HCT116 (cell line): Measurements from ENCODE around the gene RDH8. TPM values are rescaled to one million over a fixed set of nuclear protein-coding genes. Genes with fewer than 3 reads are reported as not detected.

Experiments
- ATAC-seq: fragments of 200-7000 bp; cut with Tn5 transposase; 2 replicates; pipeline ENCODE4 v1.9.1; 2020; ENCODE audit warnings: mild to moderate bottlenecking, moderate library complexity
- BruUV-seq: library from RNA; stranded (reverse); fragments of 400-500 nt; replicated peaks from 2 replicates; lab custom pipeline; 2021; lab: Mats Ljungman, UMichigan
- CTCF ChIA-PET: fragments of 300-600 bp; sonication (Branson Sonifier 250); formaldehyde crosslinking; loops from one replicate; lab custom pipeline; 2021; ENCODE audit warnings: antibody characterized with exemption; lab: Charles Lee
- POLR2A ChIA-PET: fragments of 300-600, 350-600 bp; sonication (Branson Sonifier 250); formaldehyde crosslinking; loops from one replicate; lab custom pipeline; 2021; ENCODE audit warnings: antibody characterized with exemption; lab: Charles Lee
- RAD21 ChIA-PET, 2 experiments: fragments of 300-600 bp; sonication (Branson Sonifier 250); formaldehyde crosslinking; loops; one replicate each; lab custom pipeline; 2023; ENCODE audit warnings: low total read pairs in 2 of 2; ENCODE audit not compliant: uncharacterized antibody in 2 of 2, unreplicated experiment in 2 of 2, low non-redundant PET in 1 of 2; lab: Charles Lee
- DNase-seq: peaks from one replicate; pipeline ENCODE4 v3.0.0-alpha.2; 2010; ENCODE audit warnings: low read depth, low spot score
- H2AFZ ChIP-seq: fragments of 200-600 bp; shearing (Covaris generic), sonication (generic); 2 replicates; pipeline ENCODE4 v1.6.1; 2017; ENCODE audit warnings: low read depth, mixed run types, mixed read lengths, antibody characterized with exemption, low read length; ENCODE audit not compliant: poor library complexity, severe bottlenecking
- H3K27ac ChIP-seq: 2 replicates; pipeline ENCODE4 v1.5.1; 2012; ENCODE audit warnings: low read depth, low read length
- H3K27me3 ChIP-seq: fragments of 200-600 bp; sonication (generic); 2 replicates; pipeline ENCODE4 v1.6.1; 2016; ENCODE audit warnings: mixed run types, low read length, mixed read lengths; ENCODE audit not compliant: insufficient read depth
- H3K36me3 ChIP-seq, 2 experiments: fragments of 200-500 bp in 1 of 2; fragments of 200-600 bp in 1 of 2; sonication (Bioruptor generic) in 1 of 2; sonication (generic) in 1 of 2; 2 replicates each; pipeline versions ENCODE4 v1.5.1 to v1.6.1; 2014 to 2016; ENCODE audit warnings: low read length in 2 of 2, inconsistent platforms in 1 of 2, mixed read lengths in 1 of 2, mixed run types in 1 of 2; ENCODE audit not compliant: insufficient read depth in 2 of 2, control insufficient read depth in 1 of 2
- H3K4me1 ChIP-seq, 2 experiments: fragments of 200-600 bp in 1 of 2; sonication (generic) in 1 of 2; 2 replicates each; pipeline versions ENCODE4 v1.5.1 to v1.6.1; 2012 to 2017; ENCODE audit warnings: low read length in 2 of 2, inconsistent platforms in 1 of 2, mild to moderate bottlenecking in 1 of 2, mixed read lengths in 1 of 2, mixed run types in 1 of 2, moderate library complexity in 1 of 2; ENCODE audit not compliant: insufficient read depth in 2 of 2, control insufficient read depth in 1 of 2
- H3K4me2 ChIP-seq: fragments of 200-600 bp; sonication (generic); 2 replicates; pipeline ENCODE4 v1.6.1; 2017; ENCODE audit warnings: mixed run types, low read length, mixed read lengths
- H3K4me3 ChIP-seq, 2 experiments: fragments of 200-600 bp in 1 of 2; sonication (generic) in 1 of 2; replicated peaks in 1 of 2; 2 replicates each; pipeline ENCODE4 v1.5.1; 2011 to 2016; ENCODE audit warnings: low read length in 2 of 2, control low read depth in 1 of 2, low read depth in 1 of 2, mild to moderate bottlenecking in 1 of 2, mixed read lengths in 1 of 2, mixed run types in 1 of 2
- H3K79me2 ChIP-seq: fragments of 200-600 bp; sonication (generic); 2 replicates; pipeline ENCODE4 v1.6.1; 2017; ENCODE audit warnings: mild to moderate bottlenecking, mixed run types, low read length, moderate library complexity, mixed read lengths; ENCODE audit not compliant: insufficient read depth
- H3K9ac ChIP-seq: fragments of 200-600 bp; sonication (generic); 2 replicates; pipeline ENCODE4 v1.6.1; 2016; ENCODE audit warnings: low read length, mixed read lengths
- H3K9me2 ChIP-seq: fragments of 200-600 bp; sonication (generic), shearing (Covaris generic); 2 replicates; pipeline ENCODE4 v1.6.1; 2017; ENCODE audit warnings: mixed run types, mild to moderate bottlenecking, moderate library complexity; ENCODE audit not compliant: insufficient read depth
- H3K9me3 ChIP-seq, 2 experiments: fragments of 200-500 bp in 1 of 2; fragments of 200-600 bp in 1 of 2; sonication (Bioruptor generic) in 1 of 2; sonication (generic) in 1 of 2; 2 replicates each; pipeline ENCODE4 v1.6.1; 2014 to 2017; ENCODE audit warnings: low read length in 2 of 2, mixed read lengths in 2 of 2, inconsistent platforms in 1 of 2, low read depth in 1 of 2, mild to moderate bottlenecking in 1 of 2, mixed run types in 1 of 2, moderate library complexity in 1 of 2; ENCODE audit not compliant: control insufficient read depth in 1 of 2, insufficient read depth in 1 of 2
- H4K20me1 ChIP-seq: fragments of 200-600 bp; sonication (generic), shearing (Covaris generic); 2 replicates; pipeline ENCODE4 v1.6.1; 2017; ENCODE audit warnings: mixed run types, mild to moderate bottlenecking, moderate library complexity; ENCODE audit not compliant: insufficient read depth
- CEBPB ChIP-seq: IDR thresholded peaks from 2 replicates; pipeline ENCODE4 v1.6.1; 2012; ENCODE audit warnings: low read depth
- ELF1 ChIP-seq: IDR thresholded peaks from 2 replicates; pipeline ENCODE4 v1.6.1; 2012; ENCODE audit warnings: low read depth, borderline replicate concordance
- EZH2phosphoT487 ChIP-seq: fragments of 200-600 bp; IDR thresholded peaks from 2 replicates; pipeline ENCODE4 v1.6.1; 2018; ENCODE audit warnings: antibody characterized with exemption, borderline replicate concordance
- JUND ChIP-seq: IDR thresholded peaks from 2 replicates; pipeline ENCODE4 v1.6.1; 2012
- POLR2AphosphoS5 ChIP-seq: IDR thresholded peaks from 2 replicates; pipeline ENCODE4 v1.6.1; 2011; ENCODE audit warnings: mild to moderate bottlenecking, low read depth, low read length, moderate library complexity
- SP1 ChIP-seq: IDR thresholded peaks from 2 replicates; pipeline ENCODE4 v1.6.1; 2012; ENCODE audit warnings: low read depth
- YY1 ChIP-seq: IDR thresholded peaks from 2 replicates; pipeline ENCODE4 v1.6.1; 2011; ENCODE audit warnings: low read length, low read depth, moderate library complexity, mild to moderate bottlenecking; ENCODE audit not compliant: insufficient replicate concordance; ENCODE audit errors: extremely low read depth
- intact Hi-C: fragments of 100-400 bp; cut with micrococcal nuclease; formaldehyde crosslinking; loops from 2 replicates; pipeline ENCODE4 v1.10.0; 2022
- total RNA-seq: library from RNA; stranded (reverse); gene quantifications from one replicate; pipeline ENCODE4 v1.2.1, GENCODE V29; 2021; ENCODE audit not compliant: unreplicated experiment
- TF ChIP-seq, protein P1 (sequence below): IDR thresholded peaks from 2 replicates; pipeline ENCODE4 v1.6.1; 2012
- TF ChIP-seq, protein P2 (sequence below): IDR thresholded peaks from 2 replicates; pipeline ENCODE4 v1.6.1; 2012; ENCODE audit warnings: low read depth
- TF ChIP-seq, protein P3 (sequence below), 3 experiments: fragments of 200-600 bp in 1 of 3; sonication (generic) in 1 of 3; IDR thresholded peaks in 2 of 3; conservative IDR thresholded peaks in 1 of 3; 2 replicates each; pipeline ENCODE4 v1.5.1; 2012 to 2017; ENCODE audit warnings: low read depth in 2 of 3, low read length in 2 of 3, antibody characterized with exemption in 1 of 3, borderline replicate concordance in 1 of 3, control low read depth in 1 of 3, mild to moderate bottlenecking in 1 of 3, mixed read lengths in 1 of 3, mixed run types in 1 of 3, moderate library complexity in 1 of 3; ENCODE audit not compliant: insufficient read depth in 1 of 3

RDH8 gene
- total RNA-seq, 1 experiment from 2014 or later, result not detected

DNA sequence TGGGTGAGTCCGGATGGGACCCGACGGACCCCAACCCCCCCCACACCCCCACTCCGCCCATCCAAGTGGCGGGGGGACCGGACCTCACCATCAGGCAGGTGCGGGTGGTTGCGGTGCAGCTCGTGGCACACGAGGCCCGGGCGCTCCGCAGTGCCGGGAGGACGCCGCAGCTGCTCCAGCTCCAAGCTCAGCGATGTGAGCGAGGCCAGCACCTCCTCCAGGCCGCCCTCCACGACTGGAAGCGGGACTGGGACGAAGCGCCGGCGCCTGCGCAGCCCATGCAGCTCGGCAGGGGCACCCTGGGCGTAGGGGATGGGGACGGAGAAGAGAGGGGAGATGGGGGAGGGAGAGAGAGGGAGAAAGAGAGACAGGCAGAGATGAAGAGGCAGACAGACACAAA lies 46.8 kb upstream of the RDH8 start:
- no TSS peak for BruUV-seq
- intact Hi-C loops, result no loop called here
- CTCF ChIA-PET, result no interaction called here
- Histone ChIP-seq H2AFZ (no peak overlapping the region), H3K4me2 (no peak overlapping the region), H3K79me2 (no peaks in the 10 kb centered on the region), H3K4me1 (no peaks in the 10 kb centered on the region), H3K4me3 (no peak overlapping the region), H3K27me3 (no peaks in the 10 kb centered on the region), H3K9me2 (no peaks in the 10 kb centered on the region), H3K27ac (no peak overlapping the region), H3K9me3 (no peaks in the 10 kb centered on the region), H4K20me1 (no peaks in the 10 kb centered on the region), H3K36me3 (no peaks in the 10 kb centered on the region), H3K9ac (no peak overlapping the region)
- POLR2A ChIA-PET, result no interaction called here
- ATAC-seq (no peak), DNase-seq (no peak)
- RAD21 ChIA-PET, result no interaction called here
- TF ChIP-seq JUND (no peak), YY1 (no peak), CEBPB (no peak), POLR2AphosphoS5 (no peak)
- TF ChIP-seq, protein P1, sequence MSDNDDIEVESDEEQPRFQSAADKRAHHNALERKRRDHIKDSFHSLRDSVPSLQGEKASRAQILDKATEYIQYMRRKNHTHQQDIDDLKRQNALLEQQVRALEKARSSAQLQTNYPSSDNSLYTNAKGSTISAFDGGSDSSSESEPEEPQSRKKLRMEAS, result no peak

DNA sequence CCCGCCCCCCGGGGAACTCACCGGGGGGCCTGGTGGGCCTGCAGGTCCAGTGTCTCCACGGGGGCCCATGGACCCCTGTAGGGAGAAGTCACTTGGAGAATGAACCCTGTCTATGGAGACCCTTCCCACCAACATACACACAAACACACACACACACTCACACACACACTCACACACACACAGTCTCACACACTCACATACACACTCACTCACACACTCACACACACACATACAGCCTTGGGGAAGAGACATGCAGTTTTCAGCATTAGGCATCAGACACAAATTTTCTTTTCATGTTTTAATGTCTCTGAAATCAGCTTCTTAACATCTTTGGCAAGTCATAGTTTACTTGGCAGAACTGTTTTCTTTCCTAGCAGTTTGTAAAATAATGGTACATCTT lies 46.0 kb upstream of the RDH8 start:
- RAD21 ChIA-PET, result no interaction called here
- H3K9ac ChIP-seq, result no peak overlapping the region
- H3K27me3 ChIP-seq, result no peaks in the 10 kb centered on the region
- no peaks in the 10 kb centered on the region for H3K9me3 ChIP-seq
- BruUV-seq, result no TSS peak
- TF ChIP-seq, protein P2, sequence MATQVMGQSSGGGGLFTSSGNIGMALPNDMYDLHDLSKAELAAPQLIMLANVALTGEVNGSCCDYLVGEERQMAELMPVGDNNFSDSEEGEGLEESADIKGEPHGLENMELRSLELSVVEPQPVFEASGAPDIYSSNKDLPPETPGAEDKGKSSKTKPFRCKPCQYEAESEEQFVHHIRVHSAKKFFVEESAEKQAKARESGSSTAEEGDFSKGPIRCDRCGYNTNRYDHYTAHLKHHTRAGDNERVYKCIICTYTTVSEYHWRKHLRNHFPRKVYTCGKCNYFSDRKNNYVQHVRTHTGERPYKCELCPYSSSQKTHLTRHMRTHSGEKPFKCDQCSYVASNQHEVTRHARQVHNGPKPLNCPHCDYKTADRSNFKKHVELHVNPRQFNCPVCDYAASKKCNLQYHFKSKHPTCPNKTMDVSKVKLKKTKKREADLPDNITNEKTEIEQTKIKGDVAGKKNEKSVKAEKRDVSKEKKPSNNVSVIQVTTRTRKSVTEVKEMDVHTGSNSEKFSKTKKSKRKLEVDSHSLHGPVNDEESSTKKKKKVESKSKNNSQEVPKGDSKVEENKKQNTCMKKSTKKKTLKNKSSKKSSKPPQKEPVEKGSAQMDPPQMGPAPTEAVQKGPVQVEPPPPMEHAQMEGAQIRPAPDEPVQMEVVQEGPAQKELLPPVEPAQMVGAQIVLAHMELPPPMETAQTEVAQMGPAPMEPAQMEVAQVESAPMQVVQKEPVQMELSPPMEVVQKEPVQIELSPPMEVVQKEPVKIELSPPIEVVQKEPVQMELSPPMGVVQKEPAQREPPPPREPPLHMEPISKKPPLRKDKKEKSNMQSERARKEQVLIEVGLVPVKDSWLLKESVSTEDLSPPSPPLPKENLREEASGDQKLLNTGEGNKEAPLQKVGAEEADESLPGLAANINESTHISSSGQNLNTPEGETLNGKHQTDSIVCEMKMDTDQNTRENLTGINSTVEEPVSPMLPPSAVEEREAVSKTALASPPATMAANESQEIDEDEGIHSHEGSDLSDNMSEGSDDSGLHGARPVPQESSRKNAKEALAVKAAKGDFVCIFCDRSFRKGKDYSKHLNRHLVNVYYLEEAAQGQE, result no peak
- TF ChIP-seq, protein P3, sequence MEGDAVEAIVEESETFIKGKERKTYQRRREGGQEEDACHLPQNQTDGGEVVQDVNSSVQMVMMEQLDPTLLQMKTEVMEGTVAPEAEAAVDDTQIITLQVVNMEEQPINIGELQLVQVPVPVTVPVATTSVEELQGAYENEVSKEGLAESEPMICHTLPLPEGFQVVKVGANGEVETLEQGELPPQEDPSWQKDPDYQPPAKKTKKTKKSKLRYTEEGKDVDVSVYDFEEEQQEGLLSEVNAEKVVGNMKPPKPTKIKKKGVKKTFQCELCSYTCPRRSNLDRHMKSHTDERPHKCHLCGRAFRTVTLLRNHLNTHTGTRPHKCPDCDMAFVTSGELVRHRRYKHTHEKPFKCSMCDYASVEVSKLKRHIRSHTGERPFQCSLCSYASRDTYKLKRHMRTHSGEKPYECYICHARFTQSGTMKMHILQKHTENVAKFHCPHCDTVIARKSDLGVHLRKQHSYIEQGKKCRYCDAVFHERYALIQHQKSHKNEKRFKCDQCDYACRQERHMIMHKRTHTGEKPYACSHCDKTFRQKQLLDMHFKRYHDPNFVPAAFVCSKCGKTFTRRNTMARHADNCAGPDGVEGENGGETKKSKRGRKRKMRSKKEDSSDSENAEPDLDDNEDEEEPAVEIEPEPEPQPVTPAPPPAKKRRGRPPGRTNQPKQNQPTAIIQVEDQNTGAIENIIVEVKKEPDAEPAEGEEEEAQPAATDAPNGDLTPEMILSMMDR (IDR thresholded peaks at IDR 0.05 in 2 of 3, conservative IDR thresholded peaks at IDR 0.05 in 1 of 3; ENCODE audit: borderline replicate concordance in 1 of 3, insufficient read depth in 1 of 3, low read depth in 2 of 3, low read length in 2 of 3), result no peak
- no peak for TF ChIP-seq ELF1
- TF ChIP-seq EZH2phosphoT487, result no peak
- no peak for TF ChIP-seq SP1
- TF ChIP-seq, all 23 proteins: peak for 0
- ChIA-PET CTCF (no interaction called here), POLR2A (no interaction called here)
- Histone ChIP-seq H3K4me1 (no peaks in the 10 kb centered on the region), H3K36me3 (no peaks in the 10 kb centered on the region), H3K79me2 (no peaks in the 10 kb centered on the region), H3K27ac (no peak overlapping the region), H3K9me2 (no peaks in the 10 kb centered on the region), H2AFZ (no peak overlapping the region), H3K4me2 (no peak overlapping the region), H4K20me1 (no peaks in the 10 kb centered on the region), H3K4me3 (no peak overlapping the region)
- DNase-seq, result no peak
- ATAC-seq, result no peak
- intact Hi-C loops, result no loop called here
